ENCODE results near the gene ACIN1. TPM values are rescaled to one million over a fixed set of nuclear protein-coding genes. Genes with fewer than 3 reads are reported as not detected.

ACIN1 gene
- total RNA-seq, 2 experiments from 2014 or later: 132 to 139 TPM

- no peak overlapping the region for H3K27ac Mint-ChIP-seq
- no peak overlapping the region for H3K4me3 Mint-ChIP-seq
- no peaks in the 10 kb centered on the region for H3K27me3 Mint-ChIP-seq
- no peak for DNase-seq
- intact Hi-C loops (cut with micrococcal nuclease): no loop called here
- H3K9me3 Mint-ChIP-seq: no peaks in the 10 kb centered on the region
- TF ChIP-seq, protein P1, sequence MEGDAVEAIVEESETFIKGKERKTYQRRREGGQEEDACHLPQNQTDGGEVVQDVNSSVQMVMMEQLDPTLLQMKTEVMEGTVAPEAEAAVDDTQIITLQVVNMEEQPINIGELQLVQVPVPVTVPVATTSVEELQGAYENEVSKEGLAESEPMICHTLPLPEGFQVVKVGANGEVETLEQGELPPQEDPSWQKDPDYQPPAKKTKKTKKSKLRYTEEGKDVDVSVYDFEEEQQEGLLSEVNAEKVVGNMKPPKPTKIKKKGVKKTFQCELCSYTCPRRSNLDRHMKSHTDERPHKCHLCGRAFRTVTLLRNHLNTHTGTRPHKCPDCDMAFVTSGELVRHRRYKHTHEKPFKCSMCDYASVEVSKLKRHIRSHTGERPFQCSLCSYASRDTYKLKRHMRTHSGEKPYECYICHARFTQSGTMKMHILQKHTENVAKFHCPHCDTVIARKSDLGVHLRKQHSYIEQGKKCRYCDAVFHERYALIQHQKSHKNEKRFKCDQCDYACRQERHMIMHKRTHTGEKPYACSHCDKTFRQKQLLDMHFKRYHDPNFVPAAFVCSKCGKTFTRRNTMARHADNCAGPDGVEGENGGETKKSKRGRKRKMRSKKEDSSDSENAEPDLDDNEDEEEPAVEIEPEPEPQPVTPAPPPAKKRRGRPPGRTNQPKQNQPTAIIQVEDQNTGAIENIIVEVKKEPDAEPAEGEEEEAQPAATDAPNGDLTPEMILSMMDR (IDR thresholded peaks at IDR 0.05): no peak
- ATAC-seq: no peak
- peaks cover 14% of the 10 kb centered on the region for H3K36me3 Mint-ChIP-seq (ENCODE audit: low read depth)
- peaks cover 1% of the 10 kb centered on the region for H3K4me1 Mint-ChIP-seq (ENCODE audit: low read depth)
- ChIA-PET POLR2A (no interaction called here), CTCF (interaction anchor here (1.4 to 6.5 kb wide), 5 partner anchors 9 to 45 kb away, joined by 3 to 32 read pairs (median 13); partner anchors contain the start of gene CDH24)
Observed at GRCh38 chr14:23102801-23103200, 7.9 kb upstream of the ACIN1 start.

DNA sequence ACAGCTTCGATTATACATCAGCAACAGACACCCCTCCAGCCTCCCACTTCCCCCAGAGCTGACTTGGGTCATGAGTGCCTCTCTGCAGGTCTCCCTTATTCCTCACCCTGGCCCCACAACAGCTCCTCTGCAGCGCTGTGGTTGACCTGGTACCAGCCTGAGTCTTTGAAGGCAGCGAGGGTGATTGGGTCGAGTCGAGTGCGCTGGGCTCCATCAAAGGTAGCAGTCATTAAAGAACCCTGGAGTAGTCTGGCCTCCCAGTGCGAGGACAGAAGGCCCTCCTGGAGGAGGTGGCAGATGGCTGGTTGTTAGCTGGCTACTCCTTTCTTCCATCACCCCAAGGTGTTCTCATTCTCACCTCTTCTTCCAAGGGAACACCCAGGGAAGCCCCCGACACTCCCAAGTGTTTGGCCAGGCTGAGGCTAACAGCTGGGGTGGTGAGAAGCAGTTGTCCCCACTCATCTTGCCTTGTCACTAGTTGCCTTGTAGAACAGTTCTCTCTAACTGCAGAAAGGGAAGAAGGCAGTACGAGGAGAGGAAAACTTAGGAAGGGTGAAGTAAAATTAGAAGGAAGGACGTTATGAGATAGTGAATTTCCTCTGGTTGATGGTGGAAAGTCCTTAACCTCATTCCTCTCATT, 7.2 kb upstream of the ACIN1 start:
- H3K4me1 Mint-ChIP-seq (ENCODE audit: low read depth): peaks cover 8% of the 10 kb centered on the region
- DNase-seq (no peak), ATAC-seq (no peak)
- CTCF ChIA-PET: interaction anchor here (1.4 to 6.5 kb wide), 6 partner anchors 8 to 44 kb away, joined by 3 to 32 read pairs (median 20); partner anchors contain the start of gene CDH24
- peaks cover 21% of the 10 kb centered on the region for H3K36me3 Mint-ChIP-seq (ENCODE audit: low read depth)
- no peak overlapping the region for H3K4me3 Mint-ChIP-seq
- POLR2A ChIA-PET: no interaction called here
- no peaks in the 10 kb centered on the region for H3K27me3 Mint-ChIP-seq
- intact Hi-C loops (cut with micrococcal nuclease): no loop called here
- H3K27ac Mint-ChIP-seq: no peak overlapping the region
- TF ChIP-seq, protein P1 (IDR thresholded peaks at IDR 0.05): no peak
- H3K9me3 Mint-ChIP-seq: no peaks in the 10 kb centered on the region

DNA sequence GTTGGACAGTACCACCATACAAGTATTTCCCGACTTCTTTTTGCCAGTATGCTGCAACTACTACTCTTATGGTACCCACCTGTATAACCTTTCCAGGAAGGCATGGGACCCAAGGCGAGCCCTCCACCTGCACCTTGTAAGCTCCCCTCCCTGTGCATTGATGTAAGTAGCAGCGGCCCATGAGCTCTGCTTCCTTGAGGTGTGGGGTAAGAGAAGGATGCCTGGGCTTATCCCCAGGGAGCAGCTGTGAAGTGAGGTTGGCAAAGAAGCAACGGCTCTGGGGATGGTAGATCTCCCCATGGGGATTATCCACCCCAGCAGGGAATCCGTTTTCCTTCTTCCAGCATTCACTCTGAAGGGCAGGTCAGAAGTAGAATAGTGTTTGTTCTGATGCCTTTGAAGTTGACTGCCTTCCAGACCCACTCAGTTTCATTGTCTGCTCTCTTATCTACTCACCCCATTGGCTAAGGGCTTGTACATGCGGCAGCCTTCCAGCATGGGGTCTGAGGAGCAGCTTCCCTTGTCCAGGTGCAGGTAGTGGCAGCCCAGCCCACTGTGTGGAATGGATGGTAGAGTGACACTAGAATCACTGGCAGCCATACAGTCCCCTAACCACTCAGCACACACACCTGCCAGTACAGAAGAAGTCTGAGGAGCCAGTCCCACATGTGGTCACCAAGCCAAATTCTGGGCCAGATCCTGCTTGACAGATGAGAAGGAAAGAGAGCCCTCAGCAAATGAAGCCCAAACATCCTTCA, 6.5 kb upstream of the ACIN1 start:
- Mint-ChIP-seq H3K9me3 (no peaks in the 10 kb centered on the region), H3K4me3 (no peak overlapping the region), H3K36me3 (ENCODE audit: low read depth) (peaks cover 25% of the 10 kb centered on the region), H3K4me1 (ENCODE audit: low read depth) (peaks cover 15% of the 10 kb centered on the region), H3K27me3 (no peaks in the 10 kb centered on the region), H3K27ac (no peak overlapping the region)
- intact Hi-C loops (cut with micrococcal nuclease): no loop called here
- DNase-seq (no peak), ATAC-seq (no peak)
- TF ChIP-seq, protein P1 (IDR thresholded peaks at IDR 0.05): no peak
- ChIA-PET CTCF (interaction anchor here (1.4 to 6.5 kb wide), 5 partner anchors 9 to 44 kb away, joined by 3 to 32 read pairs (median 26); partner anchors contain the start of gene CDH24), POLR2A (interaction anchor here (1.0 kb wide), 1 partner anchor 220 kb away, joined by 3 read pairs; the partner anchor contains the start of gene PABPN1)

- Mint-ChIP-seq H3K9me3 (no peaks in the 10 kb centered on the region), H3K4me1 (ENCODE audit: low read depth) (peaks cover 15% of the 10 kb centered on the region), H3K27ac (no peak overlapping the region), H3K36me3 (ENCODE audit: low read depth) (peaks cover 25% of the 10 kb centered on the region), H3K4me3 (no peak overlapping the region), H3K27me3 (no peaks in the 10 kb centered on the region)
- intact Hi-C loops (cut with micrococcal nuclease): no loop called here
- ChIA-PET POLR2A (interaction anchor here (1.0 to 1.9 kb wide), 2 partner anchors 10 to 12 kb away, joined by 3 to 4 read pairs; no protein-coding TSS in a partner anchor), CTCF (interaction anchor here (1.0 to 6.5 kb wide), 7 partner anchors 9 to 87 kb away, joined by 3 to 32 read pairs (median 6); no protein-coding TSS in a partner anchor)
- TF ChIP-seq, protein P1 (IDR thresholded peaks at IDR 0.05): no peak
- no peak for ATAC-seq
- no peak for DNase-seq
Observed at GRCh38 chr14:23099212-23099861, 4.4 kb upstream of the ACIN1 start.

Data from activated CD8-positive, alpha-beta T cell treated with anti-CD3 and anti-CD28 coated beads for 36 hours (primary cell).